Measurements from ENCODE around the gene PLA2G2C.

The PLA2G2C gene

DNA sequence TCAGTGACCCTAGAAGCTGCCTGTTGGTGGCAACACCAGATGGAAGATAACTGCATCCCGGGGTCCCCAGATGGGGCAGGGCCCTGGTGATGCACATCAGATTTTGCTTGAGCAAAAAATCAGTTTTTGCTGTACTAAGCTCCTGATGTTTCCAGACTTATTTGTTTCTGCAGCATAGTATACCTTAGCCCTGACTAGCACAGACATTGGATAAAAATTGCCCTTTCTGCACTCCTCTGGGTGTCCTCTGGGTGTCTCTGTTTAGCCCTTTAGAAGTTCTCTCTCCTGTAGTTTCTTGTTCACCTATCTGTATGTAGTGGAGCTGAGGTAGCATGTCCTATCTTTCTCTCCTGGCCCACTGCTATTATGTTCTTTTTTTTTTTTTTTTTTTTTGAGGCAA is 30.3 kb upstream of the PLA2G2C start:
- ATAC-seq: peak; percentile 64
- TF ChIP-seq ZNF565 (CRISPR knock-in tag; conservative IDR thresholded peaks at IDR 0.05; ENCODE audit: low read depth) (no peak), ESRRG (CRISPR knock-in tag; IDR thresholded peaks at IDR 0.05) (no peak), TCF4 (CRISPR knock-in tag; IDR thresholded peaks at IDR 0.05; ENCODE audit: borderline replicate concordance) (no peak), PATZ1 (CRISPR knock-in tag; IDR thresholded peaks at IDR 0.05; ENCODE audit: borderline replicate concordance) (no peak), CSDC2 (CRISPR knock-in tag; IDR thresholded peaks at IDR 0.05) (no peak), BACH2 (CRISPR knock-in tag; IDR thresholded peaks at IDR 0.05; ENCODE audit: borderline replicate concordance) (no peak), SNAI2 (CRISPR knock-in tag; IDR thresholded peaks at IDR 0.05) (no peak), RARB (CRISPR knock-in tag; IDR thresholded peaks at IDR 0.05) (no peak), PPARA (CRISPR knock-in tag; IDR thresholded peaks at IDR 0.05; ENCODE audit: borderline replicate concordance) (no peak), CSRNP3 (CRISPR knock-in tag; IDR thresholded peaks at IDR 0.05) (no peak), POU6F1 (CRISPR knock-in tag; IDR thresholded peaks at IDR 0.05; ENCODE audit: borderline replicate concordance, low read depth) (no peak), TOX (CRISPR knock-in tag; IDR thresholded peaks at IDR 0.05; ENCODE audit: borderline replicate concordance) (no peak), OSR1 (CRISPR knock-in tag; IDR thresholded peaks at IDR 0.05) (no peak), ARNTL (CRISPR knock-in tag; IDR thresholded peaks at IDR 0.05; ENCODE audit: borderline replicate concordance, low read depth) (no peak), ZFP3 (CRISPR knock-in tag; IDR thresholded peaks at IDR 0.05) (no peak), ZC3H10 (CRISPR knock-in tag; IDR thresholded peaks at IDR 0.05) (no peak)
- TF ChIP-seq, protein P1, sequence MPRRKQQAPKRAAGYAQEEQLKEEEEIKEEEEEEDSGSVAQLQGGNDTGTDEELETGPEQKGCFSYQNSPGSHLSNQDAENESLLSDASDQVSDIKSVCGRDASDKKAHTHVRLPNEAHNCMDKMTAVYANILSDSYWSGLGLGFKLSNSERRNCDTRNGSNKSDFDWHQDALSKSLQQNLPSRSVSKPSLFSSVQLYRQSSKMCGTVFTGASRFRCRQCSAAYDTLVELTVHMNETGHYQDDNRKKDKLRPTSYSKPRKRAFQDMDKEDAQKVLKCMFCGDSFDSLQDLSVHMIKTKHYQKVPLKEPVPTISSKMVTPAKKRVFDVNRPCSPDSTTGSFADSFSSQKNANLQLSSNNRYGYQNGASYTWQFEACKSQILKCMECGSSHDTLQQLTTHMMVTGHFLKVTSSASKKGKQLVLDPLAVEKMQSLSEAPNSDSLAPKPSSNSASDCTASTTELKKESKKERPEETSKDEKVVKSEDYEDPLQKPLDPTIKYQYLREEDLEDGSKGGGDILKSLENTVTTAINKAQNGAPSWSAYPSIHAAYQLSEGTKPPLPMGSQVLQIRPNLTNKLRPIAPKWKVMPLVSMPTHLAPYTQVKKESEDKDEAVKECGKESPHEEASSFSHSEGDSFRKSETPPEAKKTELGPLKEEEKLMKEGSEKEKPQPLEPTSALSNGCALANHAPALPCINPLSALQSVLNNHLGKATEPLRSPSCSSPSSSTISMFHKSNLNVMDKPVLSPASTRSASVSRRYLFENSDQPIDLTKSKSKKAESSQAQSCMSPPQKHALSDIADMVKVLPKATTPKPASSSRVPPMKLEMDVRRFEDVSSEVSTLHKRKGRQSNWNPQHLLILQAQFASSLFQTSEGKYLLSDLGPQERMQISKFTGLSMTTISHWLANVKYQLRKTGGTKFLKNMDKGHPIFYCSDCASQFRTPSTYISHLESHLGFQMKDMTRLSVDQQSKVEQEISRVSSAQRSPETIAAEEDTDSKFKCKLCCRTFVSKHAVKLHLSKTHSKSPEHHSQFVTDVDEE (CRISPR knock-in tag; IDR thresholded peaks at IDR 0.05): no peak

DNA sequence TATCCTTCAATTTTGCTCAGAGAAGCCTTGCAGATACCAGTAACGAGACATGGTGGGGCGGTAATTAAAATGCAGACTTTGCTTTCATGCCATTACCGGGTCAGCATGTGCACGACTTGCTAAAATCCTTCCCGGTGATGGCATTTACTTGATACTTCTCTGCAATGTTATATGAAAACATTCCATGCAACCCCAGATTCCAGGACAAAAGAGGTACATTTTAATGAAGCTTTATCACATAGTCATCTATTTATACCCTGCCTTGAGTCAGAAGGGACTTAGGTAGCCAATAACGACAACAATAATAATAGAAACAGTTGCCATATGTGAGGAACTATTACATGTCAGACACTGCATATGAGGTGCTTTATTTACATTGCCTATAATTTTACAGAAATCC is 29.4 kb upstream of the PLA2G2C start:
- TF ChIP-seq ZFP30 (CRISPR knock-in tag; IDR thresholded peaks at IDR 0.05) (no peak), ZNF565 (CRISPR knock-in tag; conservative IDR thresholded peaks at IDR 0.05; ENCODE audit: low read depth) (no peak), SNAI2 (CRISPR knock-in tag; IDR thresholded peaks at IDR 0.05) (no peak), OSR1 (CRISPR knock-in tag; IDR thresholded peaks at IDR 0.05) (no peak), ZNF8 (CRISPR knock-in tag; IDR thresholded peaks at IDR 0.05) (no peak), ESRRG (CRISPR knock-in tag; IDR thresholded peaks at IDR 0.05) (no peak), PPARA (CRISPR knock-in tag; IDR thresholded peaks at IDR 0.05; ENCODE audit: borderline replicate concordance) (no peak), CSDC2 (CRISPR knock-in tag; IDR thresholded peaks at IDR 0.05) (no peak), POU6F1 (CRISPR knock-in tag; IDR thresholded peaks at IDR 0.05; ENCODE audit: borderline replicate concordance, low read depth) (no peak), RARB (CRISPR knock-in tag; IDR thresholded peaks at IDR 0.05) (no peak), ZC3H10 (CRISPR knock-in tag; IDR thresholded peaks at IDR 0.05) (no peak), ISL1 (CRISPR knock-in tag; IDR thresholded peaks at IDR 0.05) (no peak), PATZ1 (CRISPR knock-in tag; IDR thresholded peaks at IDR 0.05; ENCODE audit: borderline replicate concordance) (no peak), CSRNP3 (CRISPR knock-in tag; IDR thresholded peaks at IDR 0.05) (no peak), TOX (CRISPR knock-in tag; IDR thresholded peaks at IDR 0.05; ENCODE audit: borderline replicate concordance) (no peak)
- no peak for ATAC-seq
